Gastroesophageal sphincter (tissue), 4 donors: Measurements from ENCODE around the gene APOC4. TPM values are rescaled to one million over a fixed set of nuclear protein-coding genes. Genes with fewer than 3 reads are reported as not detected.

Experiments used
- ATAC-seq: fragments of 150-250 bp; one replicate; pipeline ENCODE4 v1.9.1; 2016; ENCODE audit warnings: mild to moderate bottlenecking, moderate library complexity
- H3K27ac ChIP-seq, 4 donors: fragments of 200-600 bp; sonication (generic) in 3 of 4; 1 replicate in 3 of 4; 2 replicates in 1 of 4; pipeline ENCODE4 v1.5.1; 2016 to 2019
- H3K27me3 ChIP-seq: fragments of 200-600 bp; sonication (generic); one replicate; pipeline ENCODE4 v1.5.1; 2019
- H3K36me3 ChIP-seq, 2 donors: fragments of 200-600 bp; sonication (generic); one replicate each; pipeline ENCODE4 v1.5.1; 2019; ENCODE audit warnings: control low read depth in 1 of 2
- H3K4me1 ChIP-seq, 3 donors: fragments of 200-600 bp; sonication (generic); 1 replicate in 2 of 3; 2 replicates in 1 of 3; pipeline ENCODE4 v1.5.1; 2016 to 2019; ENCODE audit warnings: control low read depth in 2 of 3
- H3K4me3 ChIP-seq, 2 donors: fragments of 200-600 bp; sonication (generic); one replicate each; pipeline ENCODE4 v1.5.1; 2019; ENCODE audit warnings: mild to moderate bottlenecking in 1 of 2, moderate library complexity in 1 of 2
- H3K9me3 ChIP-seq, 3 donors: fragments of 200-600 bp; sonication (generic); one replicate each; pipeline ENCODE4 v1.5.1; 2017 to 2019; ENCODE audit warnings: control low read depth in 2 of 3
- EP300 ChIP-seq: sonication (generic); formaldehyde crosslinking; IDR thresholded peaks from one replicate; pipeline ENCODE4 v1.6.1; 2017; ENCODE audit warnings: antibody characterized with exemption, mild to moderate bottlenecking
- POLR2A ChIP-seq, 2 donors: fragments of 450-650 bp; IDR thresholded peaks; one replicate each; pipeline ENCODE4 v1.6.1; 2017; ENCODE audit warnings: antibody characterized with exemption in 2 of 2, mild to moderate bottlenecking in 2 of 2, moderate library complexity in 1 of 2
- POLR2AphosphoS5 ChIP-seq: sonication (generic); formaldehyde crosslinking; IDR thresholded peaks from one replicate; pipeline ENCODE4 v1.6.1; 2017; ENCODE audit warnings: antibody characterized with exemption
- WGBS, 2 donors: methylation state at CpG; one replicate each; pipeline ENCODE4 v1.1.5; 2018; ENCODE audit warnings: low coverage in 1 of 2; 5-methylcytosine and 5-hydroxymethylcytosine counted together
- total RNA-seq, 4 donors: library from RNA; depleted of rRNA; stranded (reverse); fragments of >200 nt; gene quantifications; one replicate each; pipeline ENCODE4 v1.1.0, GENCODE V29; 2016
- TF ChIP-seq, protein P1 (sequence below), 4 experiments: fragments of 200-600 bp in 2 of 4; fragments of 450-650 bp in 2 of 4; sonication (generic) in 1 of 4; IDR thresholded peaks; one replicate each; pipeline ENCODE4 v1.5.1; 2017 to 2019; ENCODE audit warnings: antibody characterized with exemption in 4 of 4, mild to moderate bottlenecking in 2 of 4, moderate library complexity in 2 of 4

The APOC4 gene
- total RNA-seq, 4 donors from 2014 or later: not detected

GRCh38 chr19:44948763-44949374 lies 6.8 kb downstream of the APOC4 start:
- TF ChIP-seq, protein P1, sequence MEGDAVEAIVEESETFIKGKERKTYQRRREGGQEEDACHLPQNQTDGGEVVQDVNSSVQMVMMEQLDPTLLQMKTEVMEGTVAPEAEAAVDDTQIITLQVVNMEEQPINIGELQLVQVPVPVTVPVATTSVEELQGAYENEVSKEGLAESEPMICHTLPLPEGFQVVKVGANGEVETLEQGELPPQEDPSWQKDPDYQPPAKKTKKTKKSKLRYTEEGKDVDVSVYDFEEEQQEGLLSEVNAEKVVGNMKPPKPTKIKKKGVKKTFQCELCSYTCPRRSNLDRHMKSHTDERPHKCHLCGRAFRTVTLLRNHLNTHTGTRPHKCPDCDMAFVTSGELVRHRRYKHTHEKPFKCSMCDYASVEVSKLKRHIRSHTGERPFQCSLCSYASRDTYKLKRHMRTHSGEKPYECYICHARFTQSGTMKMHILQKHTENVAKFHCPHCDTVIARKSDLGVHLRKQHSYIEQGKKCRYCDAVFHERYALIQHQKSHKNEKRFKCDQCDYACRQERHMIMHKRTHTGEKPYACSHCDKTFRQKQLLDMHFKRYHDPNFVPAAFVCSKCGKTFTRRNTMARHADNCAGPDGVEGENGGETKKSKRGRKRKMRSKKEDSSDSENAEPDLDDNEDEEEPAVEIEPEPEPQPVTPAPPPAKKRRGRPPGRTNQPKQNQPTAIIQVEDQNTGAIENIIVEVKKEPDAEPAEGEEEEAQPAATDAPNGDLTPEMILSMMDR (IDR thresholded peaks at IDR 0.05): no peak
- no peak for TF ChIP-seq POLR2A (IDR thresholded peaks at IDR 0.05)
- no peak for TF ChIP-seq EP300
- no peak for TF ChIP-seq POLR2AphosphoS5
- Histone ChIP-seq H3K27me3 (no peaks in the 10 kb centered on the region), H3K27ac (no peak overlapping the region), H3K4me1 (peaks cover 0 to 28% (median 10%) of the 10 kb centered on the region in 3 donors), H3K4me3 (no peak overlapping the region), H3K36me3 (peaks cover 0 to 19% of the 10 kb centered on the region in 2 donors), H3K9me3 (no peaks in the 10 kb centered on the region)
- no peak for ATAC-seq
- WGBS, 2 donors: no CpG with 5 or more reads among the region's 5 CpGs

DNA sequence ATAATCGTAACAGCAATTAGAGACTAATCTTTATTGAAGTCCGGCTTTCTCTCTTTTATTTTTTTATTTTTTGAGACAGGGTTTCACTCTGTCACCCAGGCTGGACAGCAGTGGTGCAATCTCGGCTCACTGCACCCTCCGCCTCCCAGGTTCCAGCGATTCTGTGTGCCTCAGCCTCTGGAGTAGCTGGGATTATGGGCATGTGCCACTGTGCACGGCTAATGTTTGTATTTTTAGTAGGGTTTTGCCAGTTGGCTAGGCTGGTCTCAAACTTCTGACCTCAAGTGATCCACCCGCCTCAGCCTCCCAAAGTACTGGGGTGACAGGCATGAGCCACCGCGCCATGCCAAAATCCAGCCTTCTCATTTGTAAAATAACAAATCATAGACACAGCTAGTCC lies 7.5 kb downstream of the APOC4 start:
- no peak for ATAC-seq
- Histone ChIP-seq H3K4me1 (peaks cover 0 to 35% (median 13%) of the 10 kb centered on the region in 3 donors), H3K27me3 (no peaks in the 10 kb centered on the region), H3K4me3 (no peak overlapping the region), H3K9me3 (no peaks in the 10 kb centered on the region), H3K36me3 (peaks cover 0 to 19% of the 10 kb centered on the region in 2 donors), H3K27ac (no peak overlapping the region)
- no peak for TF ChIP-seq POLR2AphosphoS5
- no peak for TF ChIP-seq EP300
- WGBS, 2 donors: 55 to 79% methylated on average over 2 to 7 of the region's 9 CpGs

- Histone ChIP-seq H3K27ac (peak overlapping the region in 3 of 4 donors; percentile 9 to 35 (median 23)), H3K36me3 (peaks cover 0 to 19% of the 10 kb centered on the region in 2 donors), H3K27me3 (no peaks in the 10 kb centered on the region), H3K4me3 (no peak overlapping the region), H3K9me3 (no peaks in the 10 kb centered on the region), H3K4me1 (peaks cover 6 to 45% (median 19%) of the 10 kb centered on the region in 3 donors)
- ATAC-seq: no peak
- 43 to 49% methylated on average over 6 to 9 of the region's 13 CpGs for WGBS, 2 donors
- TF ChIP-seq, protein P1 (IDR thresholded peaks at IDR 0.05): peak in 3 of 4 experiments; percentile 74 to 85 (median 83)
- no peak for TF ChIP-seq POLR2AphosphoS5
These were observed 9.4 kb downstream of the APOC4 start for GRCh38 chr19:44951179-44952159.

DNA sequence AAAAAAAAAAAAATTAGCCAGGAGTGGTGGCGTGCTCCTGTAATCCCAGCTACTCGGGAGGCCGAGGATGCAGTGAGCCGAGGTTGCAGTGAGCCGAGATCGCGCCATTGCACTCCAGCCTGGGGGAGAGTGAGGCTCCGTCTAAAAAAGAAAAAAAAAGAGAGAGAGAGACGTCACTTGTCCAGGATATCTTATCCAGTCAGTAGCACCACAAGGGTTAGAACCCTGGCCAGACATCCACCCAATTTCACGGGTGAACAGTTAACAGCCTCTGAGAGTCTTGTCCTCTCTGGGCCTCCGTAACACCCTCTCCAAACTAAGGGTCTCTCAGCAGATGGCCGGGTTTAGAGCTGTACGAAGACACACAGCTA lies 12.2 kb downstream of the APOC4 start:
- WGBS, 2 donors: 30 to 39% methylated on average over 10 to 13 of the region's 13 CpGs
- no peaks in the 10 kb centered on the region for H3K27me3 ChIP-seq
- TF ChIP-seq EP300: no peak
- TF ChIP-seq, protein P1 (IDR thresholded peaks at IDR 0.05): no peak
- no peak for TF ChIP-seq POLR2AphosphoS5
- TF ChIP-seq POLR2A (IDR thresholded peaks at IDR 0.05): no peak
- peaks cover 7 to 73% (median 32%) of the 10 kb centered on the region in 3 donors for H3K4me1 ChIP-seq
- H3K4me3 ChIP-seq: peak overlapping the region; percentile 100
- H3K36me3 ChIP-seq: peaks cover 0 to 16% of the 10 kb centered on the region in 2 donors
- H3K27ac ChIP-seq: peak overlapping the region; percentile 77 to 94 (median 92)
- no peaks in the 10 kb centered on the region for H3K9me3 ChIP-seq
- ATAC-seq: no peak

DNA sequence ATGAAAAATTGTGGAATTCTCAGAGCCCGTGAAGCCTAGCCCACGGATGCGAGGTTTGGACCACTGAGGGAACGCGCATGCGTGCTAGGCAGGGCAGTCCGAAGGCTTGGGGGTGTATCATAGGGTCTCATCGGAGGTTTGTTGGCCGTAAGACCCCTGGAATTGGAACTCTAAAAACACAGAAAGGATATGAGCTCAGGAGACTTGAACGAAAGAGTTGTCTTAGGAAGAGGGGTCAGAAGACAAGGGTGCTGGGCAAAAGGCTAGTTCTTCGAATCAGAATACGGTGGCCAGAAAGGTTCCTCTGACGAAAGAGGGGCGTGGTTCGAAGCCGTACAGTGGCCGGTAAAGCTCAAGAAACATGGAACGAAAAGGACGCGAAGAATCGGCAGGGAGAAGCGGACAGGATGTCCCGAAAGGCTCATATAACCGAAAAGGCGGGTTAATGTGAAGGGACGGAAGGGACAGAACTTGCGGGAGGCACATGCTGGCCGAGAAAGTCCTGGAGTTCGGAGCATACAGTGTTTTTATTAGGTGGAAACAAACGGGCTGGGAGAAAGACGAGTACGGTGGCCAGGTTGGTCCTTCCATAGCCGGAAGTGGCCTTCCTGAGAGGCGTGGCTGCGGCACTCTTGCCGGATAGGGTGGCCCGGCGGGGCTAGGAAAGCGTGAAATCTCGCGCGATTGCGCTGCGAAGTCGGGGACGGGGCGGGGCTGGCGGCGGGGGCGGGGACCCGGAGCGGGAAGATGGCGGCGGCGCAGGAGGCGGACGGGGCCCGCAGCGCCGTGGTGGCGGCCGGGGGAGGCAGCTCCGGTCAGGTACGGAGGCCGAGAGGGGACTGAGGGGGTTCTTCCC lies 12.8 kb downstream of the APOC4 start, which contains the start of gene CLPTM1:
Gene CLPTM1, plus strand, starts transcription at position 732 of the 856 bp plus-strand sequence. Its CDS starts 16 bp downstream, at position 748.
- H3K9me3 ChIP-seq: no peaks in the 10 kb centered on the region
- ATAC-seq: peak; percentile 96
- peak within 1 kb of the TSS; percentile 100 for H3K4me3 ChIP-seq
- peaks cover 7 to 79% (median 32%) of the 10 kb centered on the region in 3 donors for H3K4me1 ChIP-seq
- H3K27me3 ChIP-seq: no peaks in the 10 kb centered on the region
- peaks cover 0 to 10% of the 10 kb centered on the region in 2 donors for H3K36me3 ChIP-seq
- TF ChIP-seq, protein P1 (IDR thresholded peaks at IDR 0.05): peak in 1 of 4 experiments; percentile 31
- peak; percentile 31 to 66 for TF ChIP-seq POLR2A (IDR thresholded peaks at IDR 0.05)
- TF ChIP-seq EP300: no peak
- TF ChIP-seq POLR2AphosphoS5: peak; percentile 79
- H3K27ac ChIP-seq: peak within 1 kb of the TSS; percentile 79 to 94 (median 92)
- WGBS, 2 donors: 0 to 1% methylated on average over 13 to 37 of the region's 65 CpGs
